Measurements from ENCODE around the gene DOCK11.
A peak's percentile ranks its signal among the peaks of the same experiment; 100 is the strongest.
"Not testable (repeated sequence)": the region's sequence is repeated elsewhere in the genome, so short reads cannot be mapped to it uniquely, and the experiment has no call there.

The DOCK11 gene

GRCh38 chrX:118495061-118495921 lies at the start of gene DOCK11:
TSS of gene DOCK11 (plus strand) at chrX:118495815. CDS start at chrX:118495972, 157 bp downstream.
- DNase-seq (ENCODE audit: extremely low read depth in 1 of 2, low read depth in 1 of 2) = peak; percentile 66 to 73

GRCh38 chrX:118448273-118448783 lies 47.3 kb upstream of the DOCK11 start:
- DNase-seq (ENCODE audit: extremely low read depth in 1 of 2, low read depth in 1 of 2) = no peak

- no peak for DNase-seq (ENCODE audit: extremely low read depth in 1 of 2, low read depth in 1 of 2)
Measured at GRCh38 chrX:118455013-118455412, 40.6 kb upstream of the DOCK11 start.

GRCh38 chrX:118459494-118459893 lies 36.1 kb upstream of the DOCK11 start:
- DNase-seq (ENCODE audit: extremely low read depth in 1 of 2, low read depth in 1 of 2) = no peak

GRCh38 chrX:118464501-118464900 lies 31.1 kb upstream of the DOCK11 start:
- DNase-seq (ENCODE audit: extremely low read depth in 1 of 2, low read depth in 1 of 2) = no peak

- no peak for DNase-seq (ENCODE audit: extremely low read depth in 1 of 2, low read depth in 1 of 2)
Measured at GRCh38 chrX:118468122-118468521, 27.5 kb upstream of the DOCK11 start.

- not testable (repeated sequence) for DNase-seq (ENCODE audit: extremely low read depth in 1 of 2, low read depth in 1 of 2)
Measured at GRCh38 chrX:118470721-118471347, 24.8 kb upstream of the DOCK11 start.

- no peak for DNase-seq (ENCODE audit: extremely low read depth in 1 of 2, low read depth in 1 of 2)
Measured at GRCh38 chrX:118474586-118474985, 21.0 kb upstream of the DOCK11 start.

GRCh38 chrX:118475903-118476302 lies 19.7 kb upstream of the DOCK11 start:
- no peak for DNase-seq (ENCODE audit: extremely low read depth in 1 of 2, low read depth in 1 of 2)

- no peak for DNase-seq (ENCODE audit: extremely low read depth in 1 of 2, low read depth in 1 of 2)
Measured at GRCh38 chrX:118480172-118480571, 15.4 kb upstream of the DOCK11 start.

- not testable (repeated sequence) for DNase-seq (ENCODE audit: extremely low read depth in 1 of 2, low read depth in 1 of 2)
Measured at GRCh38 chrX:118482384-118482783, 13.2 kb upstream of the DOCK11 start.

- DNase-seq (ENCODE audit: extremely low read depth in 1 of 2, low read depth in 1 of 2) = no peak
Measured at GRCh38 chrX:118484216-118484903, 11.3 kb upstream of the DOCK11 start.

GRCh38 chrX:118486693-118487092 lies 8.9 kb upstream of the DOCK11 start:
- DNase-seq (ENCODE audit: extremely low read depth in 1 of 2, low read depth in 1 of 2) = not testable (repeated sequence)

- no peak for DNase-seq (ENCODE audit: extremely low read depth in 1 of 2, low read depth in 1 of 2)
Measured at GRCh38 chrX:118493016-118493415, 2.6 kb upstream of the DOCK11 start.

GRCh38 chrX:118493653-118494297 lies 1.8 kb upstream of the DOCK11 start:
- DNase-seq (ENCODE audit: extremely low read depth in 1 of 2, low read depth in 1 of 2) = no peak

GRCh38 chrX:118495958-118496762 lies 545 bp downstream of the DOCK11 start:
- DNase-seq (ENCODE audit: extremely low read depth in 1 of 2, low read depth in 1 of 2) = peak; percentile 39 to 60

- DNase-seq (ENCODE audit: extremely low read depth in 1 of 2, low read depth in 1 of 2) = no peak
Measured at GRCh38 chrX:118496763-118497079, 1.1 kb downstream of the DOCK11 start.

- DNase-seq (ENCODE audit: extremely low read depth in 1 of 2, low read depth in 1 of 2) = no peak
Measured at GRCh38 chrX:118497180-118497818, 1.7 kb downstream of the DOCK11 start.

- no peak for DNase-seq (ENCODE audit: extremely low read depth in 1 of 2, low read depth in 1 of 2)
Measured at GRCh38 chrX:118498351-118498750, 2.7 kb downstream of the DOCK11 start.

GRCh38 chrX:118498755-118499154 lies 3.1 kb downstream of the DOCK11 start:
- no peak for DNase-seq (ENCODE audit: extremely low read depth in 1 of 2, low read depth in 1 of 2)

Measured in stimulated activated CD8-positive, alpha-beta memory T cell treated with anti-CD3 and anti-CD28 coated beads, Interleukin-7, amount 100 ng/mL, for 48 hours (primary cell).